ENCODE measurements around the gene FGF9.

Gene FGF9

DNA sequence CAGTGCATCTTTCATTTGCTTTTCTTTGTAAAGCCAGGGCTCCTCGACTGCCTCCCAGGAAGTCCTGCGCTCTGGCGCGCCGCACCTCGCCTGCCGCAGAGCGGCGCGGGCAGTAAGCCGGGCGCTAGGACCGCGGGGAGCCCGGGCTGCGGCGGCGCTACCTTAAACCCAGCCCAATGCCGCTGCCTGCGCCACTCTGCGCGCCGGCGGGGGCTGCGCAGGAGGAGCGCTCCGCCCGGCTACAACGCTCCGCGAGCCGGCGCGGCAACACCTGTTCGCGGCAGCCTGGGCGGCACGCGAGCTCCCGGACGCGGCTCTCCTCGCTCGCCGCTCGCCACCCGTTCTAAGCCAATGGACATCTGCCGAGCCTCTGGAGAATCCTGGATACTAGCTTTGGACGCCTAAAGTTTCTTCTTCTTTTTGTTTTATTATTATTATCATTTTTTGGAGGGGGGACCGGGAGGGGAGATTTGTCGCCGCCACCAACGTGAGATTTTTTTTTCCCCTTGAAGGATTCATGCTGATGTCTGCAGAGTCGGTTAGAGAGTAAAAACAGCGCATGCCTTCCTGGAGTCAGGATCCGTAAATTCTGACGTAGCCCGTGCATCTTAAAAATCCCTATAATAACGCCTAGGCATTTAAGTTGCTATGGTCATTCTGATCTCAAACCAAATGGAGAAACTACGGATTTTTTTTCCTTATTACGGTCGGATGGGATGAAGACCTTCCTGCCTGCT, at the start of gene FGF9:
FGF9 (plus strand) TSS at position 191 of the 737 bp plus-strand sequence. CDS start 840 bp downstream, outside the sequence.
- Histone ChIP-seq H3K4me3 (ENCODE audit: low read length) (peak within 1 kb of the TSS; percentile 82), H3K4me2 (ENCODE audit: low read length) (peak within 1 kb of the TSS; percentile 97), H3K9ac (ENCODE audit: low read length) (peak within 1 kb of the TSS; percentile 56), H3K9me3 (ENCODE audit: insufficient read depth, low read length) (no peaks in the 10 kb centered on the region), H3K36me3 (replicated peaks; ENCODE audit: low read depth, low read length) (no peaks in the 10 kb centered on the region), H3K79me2 (ENCODE audit: low read length) (no peaks in the 10 kb centered on the region), H4K20me1 (ENCODE audit: insufficient read depth, low read length) (no peaks in the 10 kb centered on the region), H2AFZ (ENCODE audit: low read depth, low read length) (peak within 1 kb of the TSS; percentile 92), H3K27ac (ENCODE audit: low read length) (no peak within 1 kb of the TSS), H3K4me1 (ENCODE audit: low read length) (peaks cover 11% of the 10 kb centered on the region), H3K27me3 (ENCODE audit: low read depth, low read length) (peaks cover 39% of the 10 kb centered on the region)
- TF ChIP-seq EZH2phosphoT487 (IDR thresholded peaks at IDR 0.05; ENCODE audit: low read depth) (no peak), CTCF (IDR thresholded peaks at IDR 0.05; ENCODE audit: low read depth, low read length) (no peak)

- Histone ChIP-seq H4K20me1 (ENCODE audit: insufficient read depth, low read length) (no peaks in the 10 kb centered on the region), H2AFZ (ENCODE audit: low read depth, low read length) (peak overlapping the region; percentile 55), H3K9me3 (ENCODE audit: insufficient read depth, low read length) (no peaks in the 10 kb centered on the region), H3K4me1 (ENCODE audit: low read length) (peaks cover 4% of the 10 kb centered on the region; the same call in 1 of the 2 replicates), H3K79me2 (ENCODE audit: low read length) (no peaks in the 10 kb centered on the region), H3K4me3 (ENCODE audit: low read length) (peak overlapping the region; percentile 39; the same call in 1 of the 2 replicates), H3K27ac (ENCODE audit: low read length) (no peak overlapping the region), H3K4me2 (ENCODE audit: low read length) (peak overlapping the region; percentile 65), H3K27me3 (ENCODE audit: low read depth, low read length) (peaks cover 15% of the 10 kb centered on the region), H3K36me3 (replicated peaks; ENCODE audit: low read depth, low read length) (no peaks in the 10 kb centered on the region), H3K9ac (ENCODE audit: low read length) (no peak overlapping the region)
- TF ChIP-seq CTCF (IDR thresholded peaks at IDR 0.05; ENCODE audit: low read depth, low read length) (peak; percentile 85), EZH2phosphoT487 (IDR thresholded peaks at IDR 0.05; ENCODE audit: low read depth) (no peak)
These were observed 45.5 kb upstream of the FGF9 start for GRCh38 chr13:21625366-21625765.

DNA sequence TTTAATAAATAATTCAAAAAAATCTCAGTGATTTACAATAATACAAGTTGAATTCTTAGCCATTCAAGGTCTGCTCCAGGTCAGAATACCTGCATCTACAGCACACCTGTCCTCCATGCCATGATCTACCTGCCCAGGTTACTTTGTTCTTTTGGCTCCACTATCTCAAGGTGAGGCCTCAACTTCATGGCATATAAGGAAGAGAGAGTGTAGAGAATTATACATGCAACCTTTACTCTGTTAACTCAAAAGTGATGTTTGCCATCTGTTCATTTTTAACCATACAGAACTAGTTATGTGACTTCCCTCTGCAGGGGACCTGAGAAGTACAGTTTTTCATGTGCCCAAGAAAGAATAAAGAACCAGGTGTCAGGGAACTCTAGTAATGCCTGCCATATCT, 38.7 kb upstream of the FGF9 start:
- Histone ChIP-seq H3K4me2 (ENCODE audit: low read length) (no peak overlapping the region), H3K79me2 (ENCODE audit: low read length) (no peaks in the 10 kb centered on the region), H3K4me1 (ENCODE audit: low read length) (no peaks in the 10 kb centered on the region), H3K27me3 (ENCODE audit: low read depth, low read length) (no peaks in the 10 kb centered on the region), H2AFZ (ENCODE audit: low read depth, low read length) (no peak overlapping the region), H4K20me1 (ENCODE audit: insufficient read depth, low read length) (no peaks in the 10 kb centered on the region), H3K9me3 (ENCODE audit: insufficient read depth, low read length) (peaks cover 7% of the 10 kb centered on the region; the same call in 1 of the 2 replicates), H3K4me3 (ENCODE audit: low read length) (no peak overlapping the region), H3K9ac (ENCODE audit: low read length) (no peak overlapping the region), H3K27ac (ENCODE audit: low read length) (no peak overlapping the region), H3K36me3 (replicated peaks; ENCODE audit: low read depth, low read length) (no peaks in the 10 kb centered on the region)
- TF ChIP-seq EZH2phosphoT487 (IDR thresholded peaks at IDR 0.05; ENCODE audit: low read depth) (no peak), CTCF (IDR thresholded peaks at IDR 0.05; ENCODE audit: low read depth, low read length) (no peak)

DNA sequence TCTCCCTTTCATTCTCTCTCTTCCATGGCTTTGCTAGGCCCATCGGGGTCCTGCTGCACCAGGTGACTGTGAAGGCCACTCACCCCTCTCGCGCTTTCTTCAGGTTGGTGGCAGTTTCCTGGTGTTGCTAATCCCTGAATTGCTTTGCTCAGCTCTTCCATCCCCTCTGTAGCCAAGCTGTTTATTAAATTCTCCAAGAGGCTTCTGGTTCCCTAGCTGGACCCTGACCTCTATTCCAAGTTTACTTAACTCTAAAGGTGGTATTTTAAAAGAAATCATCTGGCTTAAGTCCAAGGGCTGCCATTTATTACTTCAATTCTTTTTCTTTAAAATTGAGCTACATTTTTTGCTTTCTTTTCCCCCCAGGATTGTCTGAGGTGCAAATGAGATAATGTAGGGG, 34.2 kb upstream of the FGF9 start:
- H2AFZ ChIP-seq (ENCODE audit: low read depth, low read length): no peak overlapping the region
- no peak overlapping the region for H3K9ac ChIP-seq (ENCODE audit: low read length)
- H3K27me3 ChIP-seq (ENCODE audit: low read depth, low read length): no peaks in the 10 kb centered on the region

More for the DNA sequence above, 34.2 kb upstream of the FGF9 start:
- H3K4me3 ChIP-seq (ENCODE audit: low read length): no peak overlapping the region
- no peak overlapping the region for H3K4me2 ChIP-seq (ENCODE audit: low read length)
- H4K20me1 ChIP-seq (ENCODE audit: insufficient read depth, low read length): no peaks in the 10 kb centered on the region
- no peaks in the 10 kb centered on the region for H3K36me3 ChIP-seq (replicated peaks; ENCODE audit: low read depth, low read length)
- no peak overlapping the region for H3K27ac ChIP-seq (ENCODE audit: low read length)
- H3K9me3 ChIP-seq (ENCODE audit: insufficient read depth, low read length): no peaks in the 10 kb centered on the region
- peaks cover 8% of the 10 kb centered on the region for H3K4me1 ChIP-seq (ENCODE audit: low read length)
- H3K79me2 ChIP-seq (ENCODE audit: low read length): no peaks in the 10 kb centered on the region
- TF ChIP-seq EZH2phosphoT487 (IDR thresholded peaks at IDR 0.05; ENCODE audit: low read depth) (no peak), CTCF (IDR thresholded peaks at IDR 0.05; ENCODE audit: low read depth, low read length) (no peak)

All from OCI-LY3 (cell line).